NCI-H1694 (cell line): ENCODE results near the gene COL4A6.
"Not testable (repeated sequence)": the region's sequence is repeated elsewhere in the genome, so short reads cannot be mapped to it uniquely, and the experiment has no call there.

Experiments
- DNase-seq: peaks from one replicate; lab custom pipeline; 2025; lab: John Stamatoyannopoulos, UW

Gene COL4A6

DNA sequence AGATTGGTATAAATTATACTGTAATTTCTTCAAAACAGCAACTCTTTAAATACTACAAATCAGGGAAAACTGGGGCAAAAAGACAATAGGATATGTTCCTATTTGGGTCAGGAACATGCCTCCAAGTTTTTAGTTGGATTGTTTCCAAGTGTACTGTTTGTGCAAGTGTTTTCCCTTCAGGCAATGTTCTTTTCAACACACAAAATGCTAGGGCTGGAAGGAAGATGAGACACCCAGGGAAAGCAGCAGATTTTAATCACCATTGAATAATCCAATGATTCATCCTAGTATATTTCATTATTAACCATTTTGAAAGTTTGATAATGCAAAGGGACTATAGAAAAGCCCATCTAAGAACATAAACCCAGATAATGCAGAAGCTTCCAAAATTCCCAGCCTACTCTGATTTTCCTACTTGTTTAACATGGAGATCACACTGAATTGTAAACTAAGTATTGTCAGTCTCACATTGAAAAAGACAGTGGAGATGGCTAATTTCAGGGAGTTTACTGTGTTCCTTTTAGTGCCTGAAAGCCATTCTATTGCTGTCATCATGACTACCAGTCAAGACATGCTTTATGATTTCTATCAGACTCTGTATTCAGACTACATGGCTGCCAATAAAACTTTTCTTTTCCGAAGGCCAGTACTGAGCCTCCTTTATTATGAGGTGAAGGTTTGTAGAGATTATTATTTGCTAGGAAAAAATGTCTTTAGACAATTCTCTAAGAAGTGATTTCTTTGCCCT lies 38.6 kb downstream of the COL4A6 start:
- DNase-seq, result no peak

DNA sequence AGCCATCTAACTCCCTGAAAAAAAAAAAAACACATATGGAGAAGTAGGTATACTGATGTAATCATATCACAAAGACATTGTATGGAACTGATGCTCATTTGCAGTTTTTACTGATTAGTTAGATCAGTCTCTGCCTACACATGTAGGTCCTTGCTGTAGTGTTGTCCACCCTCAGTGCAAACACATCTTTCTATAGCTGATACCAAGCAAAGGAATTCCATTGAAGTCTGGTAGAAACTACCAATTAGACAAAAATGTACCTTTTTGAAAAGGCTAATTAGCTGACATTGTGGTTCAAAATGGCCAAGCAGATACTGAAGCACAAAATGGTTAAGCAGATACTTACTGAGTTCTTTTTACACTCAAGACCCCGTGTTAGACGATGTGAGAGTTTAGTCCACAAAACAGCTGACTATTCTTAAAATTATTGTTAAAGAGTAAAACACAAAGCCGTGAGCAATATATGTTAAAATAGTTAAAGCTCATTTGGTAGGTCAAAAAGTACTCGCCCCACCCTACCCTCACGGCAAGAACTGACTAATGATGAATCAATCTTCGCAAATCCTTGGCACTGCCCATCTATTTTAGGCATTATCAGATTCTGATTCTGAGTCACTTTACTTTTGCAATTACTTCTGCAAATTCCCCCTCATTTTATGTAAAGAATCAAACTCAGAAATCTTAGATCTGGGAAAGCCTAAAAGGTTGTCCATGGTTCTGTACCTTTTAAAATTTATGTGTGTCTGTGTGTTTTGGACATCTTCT lies 40.4 kb downstream of the COL4A6 start:
- no peak for DNase-seq

DNA sequence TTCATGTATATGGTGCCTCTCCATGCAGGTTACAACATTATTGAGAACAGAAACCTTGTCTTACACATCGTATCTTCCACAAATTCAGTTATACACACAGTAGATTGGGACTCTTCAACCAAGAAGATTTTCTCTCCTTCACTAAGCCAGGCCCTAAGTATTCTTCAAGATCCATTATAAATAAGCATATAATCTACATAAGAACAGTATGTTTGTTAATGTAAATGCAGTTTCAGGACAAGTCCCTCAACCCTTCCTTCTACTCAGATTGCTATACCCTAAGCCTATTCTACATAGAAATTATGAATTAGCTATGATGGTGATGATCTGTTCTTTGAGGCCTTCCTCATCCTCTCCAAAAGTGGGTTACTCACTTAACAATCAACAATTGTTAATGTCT lies 41.2 kb downstream of the COL4A6 start:
- no peak for DNase-seq

DNA sequence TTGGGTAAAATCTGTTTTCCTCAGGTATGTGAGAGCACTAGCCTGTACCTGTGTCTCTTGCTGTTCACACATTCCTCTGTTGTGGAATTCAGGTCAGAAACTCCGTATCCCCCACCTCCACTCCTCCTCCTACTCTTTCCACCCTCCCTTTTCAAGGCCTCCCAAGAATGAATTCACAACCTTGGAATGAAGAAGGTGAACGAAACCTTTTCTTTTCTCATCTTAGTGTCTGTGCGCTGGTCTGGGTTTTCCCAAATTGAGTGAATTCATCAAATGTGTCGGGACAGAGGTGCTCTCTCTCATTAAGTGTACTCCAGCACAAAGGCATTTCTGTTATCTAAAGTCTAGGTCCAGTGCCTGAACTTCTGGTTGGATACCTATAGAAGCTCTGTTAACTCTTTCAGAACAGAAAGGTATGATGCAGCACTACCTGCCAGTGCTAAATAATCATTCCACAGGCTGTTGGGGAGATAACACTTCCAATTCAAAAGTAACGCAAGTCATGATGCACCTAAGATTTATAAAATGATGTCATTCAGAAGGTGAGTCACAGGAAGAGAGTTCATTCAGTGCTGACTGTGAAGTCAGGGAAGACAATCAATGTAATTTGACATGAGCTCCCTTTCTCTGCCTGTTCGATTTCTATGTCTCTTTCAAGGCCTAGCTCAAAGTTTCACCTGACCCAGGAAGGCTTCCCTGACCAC lies 41.9 kb downstream of the COL4A6 start:
- DNase-seq, result no peak

DNA sequence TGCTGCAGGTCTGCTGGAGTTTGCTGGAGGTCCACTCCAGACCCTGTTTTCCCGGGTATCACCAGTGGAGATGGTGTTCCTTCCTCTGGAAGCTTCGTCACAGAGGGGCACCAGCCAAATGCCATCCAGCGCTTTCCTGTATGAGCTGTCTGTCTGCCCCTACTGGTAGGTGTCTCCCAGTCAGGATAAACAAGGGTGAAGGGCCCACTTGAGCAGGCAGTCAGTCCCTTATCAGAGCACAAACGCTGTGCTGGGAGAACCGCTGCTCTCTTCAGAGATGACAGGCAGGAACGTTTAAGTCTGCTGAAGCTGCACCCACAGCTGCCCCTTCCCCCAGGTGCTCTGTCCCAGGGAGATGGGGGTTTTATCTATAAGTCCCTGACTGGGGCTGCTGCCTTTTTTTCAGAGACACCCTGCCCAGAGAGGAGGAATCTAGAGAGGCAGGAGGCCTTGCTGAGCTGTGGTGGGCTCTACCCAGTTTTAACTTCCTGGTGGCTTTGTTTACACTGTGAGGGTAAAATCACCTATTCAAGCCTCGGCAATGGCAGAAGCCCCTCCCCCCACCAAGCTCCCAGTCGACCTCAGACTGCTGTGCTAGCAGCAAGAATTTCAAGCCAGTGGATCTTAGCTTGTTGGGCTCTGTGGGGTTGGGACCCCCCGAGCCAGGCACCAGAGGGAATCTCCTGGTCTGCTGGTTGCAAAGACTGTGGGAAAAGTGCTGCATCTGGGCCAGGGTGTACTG lies 47.1 kb downstream of the COL4A6 start:
- DNase-seq, result not testable (repeated sequence)

DNA sequence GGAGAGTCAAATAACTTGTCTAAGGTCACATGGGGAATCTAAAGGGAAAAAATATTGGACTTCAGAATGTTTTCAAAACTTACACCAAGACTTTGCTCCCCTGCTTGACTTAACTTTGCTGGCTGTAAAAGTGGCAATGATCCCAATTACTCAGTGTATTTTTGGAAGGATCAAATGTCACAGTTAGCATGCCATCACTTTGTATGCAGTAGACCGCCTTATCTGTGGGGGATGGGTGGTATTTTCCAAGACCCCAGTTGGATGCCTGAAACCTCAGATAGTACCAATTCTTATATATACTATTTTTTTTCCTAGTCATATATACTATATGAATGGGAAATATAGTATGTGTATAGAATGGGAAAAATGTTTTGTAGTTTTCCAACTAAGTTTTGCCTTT lies 53.4 kb downstream of the COL4A6 start:
- DNase-seq, result no peak

DNA sequence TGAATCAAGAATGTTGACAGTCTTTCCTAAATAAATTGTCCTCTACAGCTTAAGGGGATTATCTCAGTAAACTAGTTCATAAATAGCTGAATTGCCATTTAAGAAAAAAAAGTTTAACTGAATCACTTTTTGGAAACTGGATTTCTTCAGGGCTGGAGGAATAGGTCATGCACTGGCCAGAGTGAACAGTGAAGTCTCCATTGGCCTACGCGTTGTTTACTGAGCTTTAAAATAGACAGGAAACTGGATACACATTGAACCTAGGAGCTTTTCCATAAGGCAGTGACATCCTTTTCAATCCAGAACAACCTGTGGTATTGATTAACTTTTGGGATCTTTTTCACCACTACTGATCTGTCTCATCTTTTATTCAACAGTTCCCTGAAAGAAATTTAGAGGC lies 58.0 kb downstream of the COL4A6 start:
- DNase-seq, result no peak

DNA sequence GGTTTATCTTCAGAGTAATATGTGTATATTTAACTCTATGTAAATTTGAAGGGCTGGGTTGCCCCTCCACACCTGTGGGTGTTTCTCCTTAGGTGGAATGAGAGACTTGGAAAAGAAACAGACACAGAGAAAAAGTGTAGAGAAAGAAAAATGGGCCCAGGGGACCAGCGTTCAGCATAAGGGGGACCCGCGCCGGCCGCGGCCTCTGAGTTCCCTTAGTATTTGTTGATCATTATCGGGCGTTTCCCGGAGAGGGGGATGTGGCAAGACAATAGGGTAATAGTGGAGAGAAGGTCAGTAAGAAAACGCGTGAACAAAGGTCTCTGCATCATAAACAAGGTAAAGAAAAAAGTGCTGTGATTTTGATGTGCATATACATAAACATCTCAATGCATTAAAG lies 61.4 kb downstream of the COL4A6 start:
- DNase-seq, result not testable (repeated sequence)

DNA sequence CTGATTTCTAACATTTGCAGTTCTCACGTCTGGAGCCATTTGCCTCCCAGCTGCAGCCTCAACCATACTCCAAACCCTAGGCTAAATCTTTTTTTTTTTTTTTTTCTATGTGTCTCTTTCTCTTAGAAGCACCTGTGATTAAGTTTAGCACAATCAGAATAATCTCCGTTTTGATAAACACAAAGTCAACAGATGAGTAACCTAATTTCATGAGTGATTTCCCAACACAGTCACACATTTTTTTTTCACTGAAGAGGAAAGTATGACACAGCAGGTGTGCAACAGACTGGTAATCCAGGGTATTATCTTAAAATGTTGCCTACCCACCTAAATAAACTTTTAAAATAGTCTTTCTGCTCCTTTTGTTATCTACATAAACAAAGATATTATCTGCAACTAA lies 62.6 kb downstream of the COL4A6 start:
- not testable (repeated sequence) for DNase-seq

DNA sequence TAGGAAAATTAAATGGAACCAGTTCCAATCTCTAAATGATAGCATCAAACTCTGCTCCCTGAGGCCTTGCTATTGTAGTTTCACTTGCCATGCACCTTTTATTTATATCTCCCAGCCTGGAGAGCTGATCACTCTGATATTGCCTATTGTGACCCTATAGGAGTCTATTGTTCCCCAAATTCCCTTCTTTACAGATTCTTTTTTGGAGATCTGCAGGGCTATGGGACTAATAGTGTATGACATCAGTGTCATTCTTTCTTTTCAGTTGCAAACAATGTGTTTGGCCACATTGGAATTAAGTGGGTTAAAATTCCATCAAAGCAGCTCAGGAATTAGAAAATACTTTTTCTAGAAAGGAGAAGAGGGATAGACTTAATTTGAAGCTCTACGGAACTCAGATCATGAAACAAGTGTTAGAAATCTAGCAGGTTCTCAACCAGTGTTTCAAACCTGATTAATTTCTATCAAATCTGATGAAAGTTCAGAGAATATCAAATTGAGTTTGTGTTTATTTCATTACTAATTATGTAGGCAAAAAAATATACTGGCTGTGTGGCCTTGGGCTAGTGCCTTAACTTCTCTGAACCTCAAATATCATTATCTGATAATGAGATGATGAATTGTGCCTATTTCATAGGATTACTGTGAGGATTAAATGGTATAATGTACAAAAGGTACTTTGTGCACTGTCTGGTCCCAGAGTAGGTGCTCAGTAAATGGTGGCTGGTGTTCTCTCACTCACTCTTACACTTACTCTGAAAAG lies 71.4 kb downstream of the COL4A6 start:
- DNase-seq, result no peak

DNA sequence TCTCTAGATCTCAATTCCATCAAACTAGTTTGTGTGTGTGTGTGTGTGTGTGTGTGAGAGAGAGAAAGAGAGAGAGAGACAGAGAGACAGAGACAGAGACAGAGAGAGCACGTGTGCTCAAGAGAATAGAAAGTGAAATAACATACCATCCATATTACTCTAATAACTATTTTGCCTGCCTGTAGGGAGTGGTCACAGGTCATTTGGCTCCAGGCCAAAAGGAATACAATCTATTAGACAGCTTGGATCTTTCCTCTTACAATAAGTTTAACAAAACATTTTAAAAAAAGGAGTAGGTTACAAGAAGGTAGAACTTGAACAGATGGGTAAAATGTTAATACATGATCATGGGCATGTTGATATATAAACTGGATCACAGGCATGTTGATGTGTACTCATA lies 76.2 kb downstream of the COL4A6 start:
- DNase-seq, result no peak

DNA sequence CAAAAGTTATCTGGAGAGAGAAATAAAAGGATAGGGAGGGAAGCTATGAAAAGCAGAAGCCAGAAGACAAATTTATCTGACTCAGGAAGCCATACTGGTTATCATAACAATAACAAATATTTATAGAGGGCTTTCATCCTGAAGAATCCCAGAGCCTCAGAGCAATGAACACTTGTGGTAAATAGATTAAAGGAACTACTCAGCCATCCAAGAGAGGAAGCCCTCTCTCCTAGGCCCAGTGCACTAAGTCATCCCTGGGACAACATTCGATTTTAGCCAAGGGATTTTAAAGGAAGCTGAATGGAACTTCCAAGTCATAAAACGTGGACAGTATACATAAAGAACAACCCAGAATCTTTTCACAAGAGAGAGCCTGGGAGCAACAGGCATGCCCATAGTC lies 76.9 kb downstream of the COL4A6 start:
- DNase-seq, result no peak

DNA sequence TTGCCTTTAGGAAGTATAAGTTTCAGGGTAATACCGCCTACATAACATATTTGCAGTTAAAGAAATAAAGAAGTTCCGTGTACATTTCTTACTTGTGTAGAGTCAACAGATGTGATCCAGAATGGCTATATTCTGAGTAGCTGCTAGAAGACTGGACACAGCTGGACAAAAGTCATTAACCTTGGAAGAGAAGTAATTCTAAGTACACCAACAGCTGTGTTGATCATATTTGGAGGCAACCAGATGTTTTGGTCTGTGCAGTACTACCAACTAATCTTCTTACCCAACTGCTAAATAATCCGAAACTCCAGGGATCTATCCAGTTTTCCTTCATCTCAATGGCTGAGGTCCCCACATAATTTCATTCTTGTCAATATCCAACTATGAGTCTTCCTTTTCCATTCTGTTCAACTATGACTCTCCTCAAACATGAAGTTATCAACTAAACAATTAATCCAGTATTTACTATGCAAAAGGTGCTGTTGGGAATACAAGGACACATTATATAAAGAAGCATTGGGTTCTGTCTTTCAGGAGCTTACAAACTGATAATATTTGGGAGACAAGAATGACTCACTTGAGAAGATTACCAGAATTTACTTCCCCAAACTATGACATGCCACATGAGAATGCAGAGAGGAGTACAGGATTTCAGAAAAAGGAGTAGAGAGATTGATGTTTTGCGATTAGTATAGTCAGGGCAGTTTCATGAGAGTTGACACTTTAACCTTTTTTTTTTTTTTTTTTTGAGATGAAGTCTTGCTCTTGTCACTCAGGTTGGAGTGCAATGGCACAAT lies 78.2 kb downstream of the COL4A6 start:
- no peak for DNase-seq

DNA sequence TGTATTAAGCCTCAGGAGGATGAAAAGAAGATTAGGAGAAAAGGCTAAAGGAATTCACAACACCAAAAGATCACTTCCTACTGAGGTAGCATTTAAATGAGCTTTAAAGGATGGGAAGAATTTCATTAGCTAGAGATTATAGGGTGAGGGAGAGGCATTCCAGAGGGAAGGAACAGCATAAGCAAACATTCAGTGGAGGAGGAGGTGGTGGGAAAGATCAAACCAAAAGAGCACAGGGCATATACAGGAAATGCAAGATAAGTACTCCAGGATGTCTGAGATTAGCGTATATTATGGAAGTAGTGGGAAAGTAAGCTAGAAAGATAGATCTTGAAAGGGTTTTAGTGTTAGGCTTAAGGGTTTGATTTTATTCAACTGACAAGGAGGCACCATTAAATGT lies 84.8 kb downstream of the COL4A6 start:
- no peak for DNase-seq

DNA sequence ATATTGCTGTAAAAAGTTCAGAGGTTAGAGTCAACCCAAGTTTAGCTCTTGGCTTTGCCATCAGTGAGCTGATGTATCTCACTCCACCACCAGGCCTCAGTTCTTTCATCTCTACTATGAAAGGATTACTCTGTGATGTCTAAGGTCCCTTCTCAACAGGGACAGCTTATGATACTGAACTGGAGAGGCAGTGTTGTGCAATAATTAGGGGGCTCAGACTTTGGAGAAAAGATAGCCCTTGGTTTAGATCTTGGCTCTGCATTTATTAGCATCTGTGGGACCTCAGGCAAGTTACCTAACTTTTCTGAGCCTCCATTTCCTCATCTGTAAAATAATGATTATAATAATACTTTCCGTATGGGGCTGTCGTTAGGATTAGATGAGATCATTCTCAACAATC lies 89.0 kb downstream of the COL4A6 start:
- no peak for DNase-seq

DNA sequence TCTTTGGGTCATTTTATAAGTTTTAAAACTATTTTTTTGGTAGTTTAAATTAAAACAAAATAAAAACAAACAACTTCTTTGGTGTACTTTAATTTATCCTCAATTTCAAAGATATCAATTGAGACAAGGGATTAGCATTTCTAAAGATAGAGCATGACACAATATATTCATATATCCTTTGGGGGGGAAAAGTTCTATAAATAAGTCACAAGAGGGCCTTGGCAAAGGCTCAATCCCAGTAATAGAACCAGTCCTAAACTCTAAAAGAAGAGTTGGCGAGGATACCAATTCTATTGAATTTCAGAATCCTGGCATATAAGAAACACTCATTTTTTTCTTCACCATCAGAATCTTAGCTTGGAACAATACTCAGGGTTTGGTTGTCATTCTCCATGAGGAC lies 89.7 kb downstream of the COL4A6 start:
- no peak for DNase-seq

DNA sequence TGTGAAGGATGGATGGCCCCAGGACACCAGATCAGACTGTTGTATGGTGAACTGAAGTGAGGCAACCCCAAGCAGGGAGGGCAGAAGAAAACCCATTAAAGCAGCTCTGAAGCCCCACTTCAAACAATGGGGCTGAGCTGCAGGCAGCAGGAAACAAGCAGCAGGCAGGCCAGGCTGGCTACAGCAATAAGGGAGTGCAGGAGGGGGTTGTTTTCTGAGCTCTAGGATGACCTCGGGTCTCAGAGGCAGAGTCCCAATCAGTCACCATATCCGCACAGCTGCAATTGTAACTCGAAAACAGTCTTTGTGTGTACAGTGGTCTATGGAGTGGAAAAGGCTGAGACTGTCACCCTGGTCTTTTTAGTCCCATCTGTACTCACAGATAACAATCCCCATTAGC lies 90.4 kb downstream of the COL4A6 start:
- no peak for DNase-seq

DNA sequence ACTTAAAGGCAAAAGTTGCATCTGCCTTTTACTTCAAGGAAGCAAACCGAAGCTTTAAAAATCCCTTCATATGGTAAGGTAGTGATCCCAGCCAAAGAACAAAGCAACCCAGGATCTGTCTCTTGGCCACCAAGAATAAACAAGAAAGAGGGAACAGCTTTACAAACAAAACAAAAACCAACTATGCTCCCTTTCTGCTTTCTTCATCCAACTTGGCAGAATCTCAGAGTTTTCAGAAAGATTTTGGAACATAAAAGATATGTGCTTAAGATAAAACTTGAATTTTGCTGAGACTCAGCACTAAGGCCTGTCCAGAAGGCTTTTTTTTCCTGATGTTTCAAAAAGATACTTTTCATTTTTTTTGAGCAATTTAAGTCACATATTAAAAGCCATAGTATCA lies 94.0 kb downstream of the COL4A6 start:
- no peak for DNase-seq

DNA sequence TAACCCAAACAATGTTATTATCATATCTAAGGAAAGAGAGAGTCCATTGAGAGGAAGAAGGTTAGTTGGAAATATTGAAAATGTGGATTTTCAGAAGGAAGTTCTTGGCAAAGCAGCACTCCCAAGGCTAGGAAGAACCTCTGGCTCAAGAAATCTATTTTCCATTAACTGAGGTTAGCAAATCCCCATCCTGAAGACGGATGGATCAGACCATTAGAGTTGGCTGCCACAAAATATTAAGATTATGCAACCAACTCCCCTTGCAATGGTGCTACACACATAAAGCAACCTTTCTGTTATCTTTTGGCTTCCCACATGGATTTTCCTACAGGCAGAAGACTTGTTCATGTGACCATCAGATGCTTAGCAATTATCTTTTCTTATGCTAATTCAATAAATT lies 96.3 kb downstream of the COL4A6 start:
- no peak for DNase-seq

DNA sequence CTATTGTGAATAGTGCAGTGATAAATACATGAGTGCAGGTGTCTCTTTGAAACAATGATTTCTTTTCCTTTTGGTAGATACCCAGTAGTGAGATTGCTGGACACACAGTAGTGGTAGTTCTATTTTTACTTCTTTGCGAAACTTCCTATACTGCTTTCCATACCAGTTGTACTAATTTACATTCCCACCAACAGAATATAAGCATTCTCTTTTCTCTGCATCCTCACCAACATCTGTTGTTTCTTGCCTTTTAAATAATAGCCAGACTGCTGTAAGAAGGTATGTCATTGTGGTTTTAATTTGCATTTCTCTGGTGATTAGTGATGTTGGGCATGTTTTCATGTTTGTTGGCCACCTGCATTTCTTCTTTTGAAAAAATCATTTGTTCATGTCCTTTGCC lies 105.9 kb downstream of the COL4A6 start:
- DNase-seq, result no peak
